Lower lobe of right lung (tissue), 2 donors: ENCODE measurements around the gene C8A. TPM values are rescaled to one million over a fixed set of nuclear protein-coding genes. Genes with fewer than 3 reads are reported as not detected.

Experiments used
- ATAC-seq, 2 donors: fragments of 200-7000 bp; cut with Tn5 transposase; one replicate each; pipeline ENCODE4 v1.9.1; 2020 to 2022; ENCODE audit warnings: mild to moderate bottlenecking in 2 of 2, moderate library complexity in 2 of 2
- DNase-seq: peaks from one replicate; pipeline ENCODE4 v3.0.0-alpha.2; 2020
- H3K27ac ChIP-seq: fragments of 200-600 bp; one replicate; pipeline ENCODE4 v1.8.0; 2022
- H3K27me3 ChIP-seq: fragments of 200-600 bp; one replicate; pipeline ENCODE4 v1.8.0; 2022; ENCODE audit warnings: low read depth
- H3K36me3 ChIP-seq: fragments of 200-600 bp; one replicate; pipeline ENCODE4 v1.8.0; 2022; ENCODE audit warnings: mild to moderate bottlenecking
- H3K4me1 ChIP-seq: fragments of 200-600 bp; one replicate; pipeline ENCODE4 v1.8.0; 2022
- H3K4me3 ChIP-seq: fragments of 200-600 bp; one replicate; pipeline ENCODE4 v1.8.0; 2022; ENCODE audit warnings: mild to moderate bottlenecking
- H3K9me3 ChIP-seq: fragments of 200-600 bp; one replicate; pipeline ENCODE4 v1.8.0; 2022
- intact Hi-C: fragments of 100-400 bp; cut with DNase I; formaldehyde crosslinking; loops from one replicate; pipeline ENCODE4 v1.11.0; 2022
- total RNA-seq: library from RNA; stranded (reverse); fragmentation: NEBNext Ultra II Directional; extraction: Animal tissue kit (Norgen Biotek cat#: 25700); gene quantifications from one replicate; pipeline ENCODE4 v1.2.1, GENCODE V29; 2021
- TF ChIP-seq, protein P1 (sequence below): fragments of 200-600 bp; IDR thresholded peaks from one replicate; pipeline ENCODE4 v1.8.0; 2022; ENCODE audit warnings: antibody characterized with exemption, mild to moderate bottlenecking
- donor health status: DM: no; HTN: yes; CAD: no; lungs with severe emphysema.

The C8A gene
- total RNA-seq, 1 donor from 2014 or later, result not detected

GRCh38 chr1:56824271-56824670 is 30.3 kb upstream of the C8A start:
- DNase-seq, result no peak
- H3K36me3 ChIP-seq, result no peaks in the 10 kb centered on the region
- peaks cover 11% of the 10 kb centered on the region for H3K4me1 ChIP-seq
- no peak overlapping the region for H3K27ac ChIP-seq
- no peak for ATAC-seq
- TF ChIP-seq, protein P1, sequence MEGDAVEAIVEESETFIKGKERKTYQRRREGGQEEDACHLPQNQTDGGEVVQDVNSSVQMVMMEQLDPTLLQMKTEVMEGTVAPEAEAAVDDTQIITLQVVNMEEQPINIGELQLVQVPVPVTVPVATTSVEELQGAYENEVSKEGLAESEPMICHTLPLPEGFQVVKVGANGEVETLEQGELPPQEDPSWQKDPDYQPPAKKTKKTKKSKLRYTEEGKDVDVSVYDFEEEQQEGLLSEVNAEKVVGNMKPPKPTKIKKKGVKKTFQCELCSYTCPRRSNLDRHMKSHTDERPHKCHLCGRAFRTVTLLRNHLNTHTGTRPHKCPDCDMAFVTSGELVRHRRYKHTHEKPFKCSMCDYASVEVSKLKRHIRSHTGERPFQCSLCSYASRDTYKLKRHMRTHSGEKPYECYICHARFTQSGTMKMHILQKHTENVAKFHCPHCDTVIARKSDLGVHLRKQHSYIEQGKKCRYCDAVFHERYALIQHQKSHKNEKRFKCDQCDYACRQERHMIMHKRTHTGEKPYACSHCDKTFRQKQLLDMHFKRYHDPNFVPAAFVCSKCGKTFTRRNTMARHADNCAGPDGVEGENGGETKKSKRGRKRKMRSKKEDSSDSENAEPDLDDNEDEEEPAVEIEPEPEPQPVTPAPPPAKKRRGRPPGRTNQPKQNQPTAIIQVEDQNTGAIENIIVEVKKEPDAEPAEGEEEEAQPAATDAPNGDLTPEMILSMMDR, result no peak
- H3K27me3 ChIP-seq, result peaks cover 5% of the 10 kb centered on the region
- intact Hi-C loops, result no loop called here
- H3K9me3 ChIP-seq, result no peaks in the 10 kb centered on the region
- H3K4me3 ChIP-seq, result no peak overlapping the region

DNA sequence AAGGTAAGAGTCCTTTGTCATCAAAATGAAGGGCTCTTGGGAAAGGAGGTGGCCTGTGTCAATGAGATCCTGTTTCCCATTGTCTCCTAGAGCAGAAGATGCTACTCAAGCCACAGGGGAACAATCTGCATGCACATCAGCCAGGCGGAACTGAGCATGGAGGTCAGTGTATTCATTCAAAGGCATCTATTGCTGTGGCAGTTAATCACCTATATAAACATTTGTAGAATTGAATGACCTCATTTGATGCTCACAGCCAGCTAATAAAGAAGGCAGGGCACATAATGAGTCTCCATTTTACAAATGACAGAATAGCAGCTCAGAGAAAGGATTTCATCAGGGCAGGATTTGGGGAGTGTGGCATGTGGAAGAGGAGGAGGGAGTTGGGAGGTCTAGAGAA is 29.7 kb upstream of the C8A start:
- H3K36me3 ChIP-seq, result no peaks in the 10 kb centered on the region
- no peaks in the 10 kb centered on the region for H3K9me3 ChIP-seq
- DNase-seq, result no peak
- H3K4me3 ChIP-seq, result no peak overlapping the region
- ATAC-seq, result no peak
- peaks cover 11% of the 10 kb centered on the region for H3K4me1 ChIP-seq
- TF ChIP-seq, protein P1, result no peak
- no peak overlapping the region for H3K27ac ChIP-seq
- peaks cover 5% of the 10 kb centered on the region for H3K27me3 ChIP-seq
- intact Hi-C loops, result no loop called here

- H3K4me1 ChIP-seq, result peaks cover 11% of the 10 kb centered on the region
- no peak overlapping the region for H3K4me3 ChIP-seq
- H3K27me3 ChIP-seq, result peaks cover 5% of the 10 kb centered on the region
- DNase-seq (no peak), ATAC-seq (no peak)
- H3K36me3 ChIP-seq, result no peaks in the 10 kb centered on the region
- intact Hi-C loops, result no loop called here
- H3K27ac ChIP-seq, result no peak overlapping the region
- TF ChIP-seq, protein P1, result no peak
- H3K9me3 ChIP-seq, result no peaks in the 10 kb centered on the region
Observed at GRCh38 chr1:56825436-56825835, 29.2 kb upstream of the C8A start.

DNA sequence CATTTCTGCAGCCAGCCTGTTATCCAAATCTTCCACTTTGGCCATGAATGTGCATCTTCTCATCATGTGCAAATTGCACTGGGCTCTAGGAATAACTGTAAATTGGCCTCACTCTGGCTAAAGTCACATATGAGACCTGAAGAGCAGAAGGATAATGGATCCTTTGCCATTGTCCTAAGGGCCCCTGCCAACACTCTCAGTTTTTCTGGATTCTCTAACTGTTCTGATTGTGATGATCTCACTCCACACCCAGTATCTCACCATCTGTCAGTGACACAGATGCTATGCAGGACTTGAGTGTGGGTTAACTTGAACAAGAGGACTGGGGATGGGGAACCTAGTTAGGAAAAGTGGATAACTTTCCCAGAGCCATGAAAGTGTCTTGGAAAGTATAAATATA is 26.9 kb upstream of the C8A start:
- no peak for DNase-seq
- ATAC-seq, result no peak
- intact Hi-C loops, result no loop called here
- Histone ChIP-seq H3K27me3 (peaks cover 14% of the 10 kb centered on the region), H3K9me3 (no peaks in the 10 kb centered on the region), H3K4me1 (no peaks in the 10 kb centered on the region), H3K27ac (no peak overlapping the region), H3K36me3 (no peaks in the 10 kb centered on the region), H3K4me3 (no peak overlapping the region)
- TF ChIP-seq, protein P1, result no peak

GRCh38 chr1:56830052-56830451 is 24.5 kb upstream of the C8A start:
- no peak for ATAC-seq
- Histone ChIP-seq H3K4me3 (no peak overlapping the region), H3K4me1 (no peaks in the 10 kb centered on the region), H3K36me3 (no peaks in the 10 kb centered on the region), H3K9me3 (no peaks in the 10 kb centered on the region), H3K27me3 (peaks cover 14% of the 10 kb centered on the region), H3K27ac (no peak overlapping the region)
- intact Hi-C loops, result no loop called here
- TF ChIP-seq, protein P1, result no peak
- DNase-seq, result no peak
